HG03439 (cell line): Measurements from ENCODE around the gene OR51S1.
"Not testable (repeated sequence)": the region's sequence is repeated elsewhere in the genome, so short reads cannot be mapped to it uniquely, and the experiment has no call there.

Experiments used
- ATAC-seq: cut with Tn5 transposase; IDR thresholded peaks from one replicate; pipeline ENCODE4 v1.9.1; 2021; ENCODE audit warnings: mild to moderate bottlenecking, moderate library complexity; ENCODE audit not compliant: unreplicated experiment

OR51S1 gene

DNA sequence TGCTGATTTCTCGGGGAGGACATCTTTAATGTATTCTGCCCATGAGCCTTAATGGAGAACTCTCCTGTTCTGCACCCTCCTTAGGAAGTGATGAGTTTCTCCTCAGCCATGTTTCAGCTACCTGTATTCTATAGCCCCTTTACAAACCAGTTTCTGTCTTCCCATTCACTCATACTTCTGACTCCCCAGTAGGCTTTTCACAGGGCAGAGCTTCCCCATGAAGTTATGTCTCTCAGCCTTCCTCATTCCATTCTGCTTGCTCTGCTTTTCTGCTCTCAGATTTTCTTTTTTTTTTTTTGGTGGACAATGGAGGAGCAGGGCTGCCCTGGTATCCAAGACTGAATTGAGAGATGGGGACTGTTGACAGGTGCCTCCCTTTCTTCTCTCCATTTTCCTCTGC, 40.5 kb downstream of the OR51S1 start:
- ATAC-seq, result no peak

DNA sequence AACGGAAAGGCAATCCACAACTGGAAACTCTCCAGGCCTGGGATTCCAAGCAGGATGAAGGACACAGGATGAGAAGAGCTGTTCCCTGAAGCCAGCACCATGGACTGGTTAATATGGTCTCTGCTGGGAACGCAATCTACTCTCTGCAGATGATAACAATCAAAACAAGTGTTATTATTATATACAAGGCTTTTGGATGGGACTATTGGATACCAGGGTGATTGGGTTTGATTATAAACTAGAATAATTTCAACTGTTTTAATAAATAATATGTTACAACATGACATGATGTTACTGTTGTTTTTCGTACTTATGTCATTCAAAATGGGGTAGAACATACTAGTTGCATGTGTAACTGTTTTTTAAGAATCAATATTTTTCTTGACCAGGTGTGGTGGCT, 44.7 kb downstream of the OR51S1 start, which contains the start of gene OR52R1:
TSS of gene OR52R1 (minus strand) at position 101 of the 400 bp plus-strand sequence. CDS start at position 101, 0 bp downstream.
- ATAC-seq, result no peak

DNA sequence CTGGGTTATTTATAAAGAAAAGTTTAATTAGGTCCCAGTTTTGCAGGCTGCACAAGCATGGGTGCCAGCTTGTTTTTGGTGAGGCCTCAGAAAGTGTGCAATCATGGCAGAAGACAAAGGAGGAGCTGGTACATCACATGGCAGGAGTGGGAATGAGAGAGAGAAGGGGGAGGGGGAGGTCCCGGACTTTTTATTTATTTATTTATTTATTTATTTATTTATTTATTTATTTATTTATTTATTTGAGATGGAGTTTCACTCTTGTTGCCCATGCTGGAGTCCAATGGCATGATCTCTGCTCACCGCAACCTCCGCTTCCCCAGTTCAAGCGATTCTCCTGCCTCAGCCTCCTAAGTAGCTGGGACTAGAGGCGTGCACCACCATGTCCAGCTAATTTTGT, 47.7 kb downstream of the OR51S1 start:
- not testable (repeated sequence) for ATAC-seq

DNA sequence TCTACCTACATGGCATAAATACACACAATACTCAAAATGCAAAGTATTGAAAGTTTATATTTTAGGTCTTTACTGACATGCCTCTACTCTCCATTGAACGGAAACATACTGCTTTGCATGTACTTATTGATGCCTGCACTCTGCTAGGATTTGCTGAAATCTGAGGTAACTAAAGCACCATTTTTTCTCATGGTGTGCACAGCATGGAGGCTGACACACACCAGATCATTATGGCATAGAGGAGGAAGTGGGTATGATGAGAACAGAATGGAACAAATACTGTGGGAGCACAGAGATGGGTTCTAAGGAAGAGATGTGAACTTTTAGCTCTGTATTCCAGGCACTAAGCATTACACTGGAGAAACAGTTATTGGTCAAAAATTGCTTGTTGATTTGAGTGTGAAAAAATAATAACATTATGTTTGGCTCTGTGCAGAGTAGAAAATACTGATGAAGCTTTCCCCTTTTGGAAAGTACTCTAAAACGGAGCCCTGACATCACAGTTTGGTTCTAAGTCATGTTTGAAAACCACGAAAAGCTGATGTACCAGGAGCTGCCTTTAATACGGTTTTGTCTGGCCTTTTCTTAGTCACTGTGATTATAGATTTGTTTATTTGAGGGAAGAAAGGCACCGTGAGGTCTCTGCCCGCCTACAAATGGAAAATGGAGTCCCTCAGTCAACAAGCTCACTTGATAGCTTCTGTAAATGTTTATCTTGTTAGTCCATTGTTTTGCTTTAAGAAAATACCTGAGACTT, 50.4 kb downstream of the OR51S1 start:
- ATAC-seq, result no peak
